ENCODE measurements around the gene CACNA1D.

CACNA1D gene

GRCh38 chr3:53674582-53674981 is 180.2 kb downstream of the CACNA1D start:
- Histone ChIP-seq H3K14ac (ENCODE audit: low read length in 2 of 2) (no peak overlapping the region), H3K4ac (ENCODE audit: low read depth in 1 of 2, low read length in 2 of 2) (no peak overlapping the region), H2BK5ac (ENCODE audit: low read depth, low read length, poor library complexity, severe bottlenecking) (no peak overlapping the region), H3K4me1 (ENCODE audit: control insufficient read depth, insufficient read depth, low read depth, low read length) (no peaks in the 10 kb centered on the region), H2BK120ac (ENCODE audit: low read depth, low read length) (no peak overlapping the region), H3K9ac (ENCODE audit: low read length) (no peak overlapping the region), H2BK15ac (ENCODE audit: low read depth, poor library complexity, severe bottlenecking) (no peak overlapping the region), H3K9me3 (ENCODE audit: control insufficient read depth, low read length) (no peaks in the 10 kb centered on the region), H2BK12ac (ENCODE audit: low read length in 2 of 2) (no peak overlapping the region), H3K4me2 (ENCODE audit: low read length, poor library complexity, severe bottlenecking) (no peak overlapping the region), H4K91ac (ENCODE audit: low read length) (no peak overlapping the region), H4K8ac (ENCODE audit: low read length) (no peak overlapping the region), H3K23ac (ENCODE audit: low read length in 2 of 2) (no peak overlapping the region), H3K4me3 (ENCODE audit: insufficient read depth in 1 of 2, low read depth in 1 of 2, low read length in 2 of 2) (no peak overlapping the region), H3K36me3 (ENCODE audit: control insufficient read depth in 1 of 2, insufficient read depth in 2 of 2, low read depth in 1 of 2, low read length in 2 of 2) (no peaks in the 10 kb centered on the region), H3K79me1 (replicated peaks; ENCODE audit: low read length, poor library complexity, severe bottlenecking) (no peaks in the 10 kb centered on the region), H3K27me3 (ENCODE audit: control insufficient read depth in 1 of 2, insufficient read depth in 1 of 2, low read length in 2 of 2) (peaks cover 12 to 41% of the 10 kb centered on the region in 2 experiments), H2AK5ac (ENCODE audit: low read length, severe bottlenecking) (no peak overlapping the region), H3K18ac (ENCODE audit: low read depth in 1 of 2, low read length in 2 of 2) (no peak overlapping the region), H3K27ac (ENCODE audit: low read length, poor library complexity, severe bottlenecking) (no peak overlapping the region), H2AFZ (ENCODE audit: low read depth, low read length) (no peak overlapping the region)
- DNase-seq = no peak
- WGBS = 82% methylated on average over 5 of the region's 8 CpGs

- H3K27ac ChIP-seq (ENCODE audit: low read length, poor library complexity, severe bottlenecking) = no peak overlapping the region
- H3K27me3 ChIP-seq (ENCODE audit: control insufficient read depth in 1 of 2, insufficient read depth in 1 of 2, low read length in 2 of 2) = peaks cover 16 to 47% of the 10 kb centered on the region in 2 experiments
- H2AFZ ChIP-seq (ENCODE audit: low read depth, low read length) = no peak overlapping the region
- H3K9me3 ChIP-seq (ENCODE audit: control insufficient read depth, low read length) = no peaks in the 10 kb centered on the region
- no peak overlapping the region for H3K14ac ChIP-seq (ENCODE audit: low read length in 2 of 2)
- no peaks in the 10 kb centered on the region for H3K4me1 ChIP-seq (ENCODE audit: control insufficient read depth, insufficient read depth, low read depth, low read length)
- no peak overlapping the region for H3K18ac ChIP-seq (ENCODE audit: low read depth in 1 of 2, low read length in 2 of 2)
- no peaks in the 10 kb centered on the region for H3K79me1 ChIP-seq (replicated peaks; ENCODE audit: low read length, poor library complexity, severe bottlenecking)
- H3K9ac ChIP-seq (ENCODE audit: low read length) = no peak overlapping the region
- no peak for DNase-seq
- H2BK120ac ChIP-seq (ENCODE audit: low read depth, low read length) = no peak overlapping the region
- no peak overlapping the region for H2BK15ac ChIP-seq (ENCODE audit: low read depth, poor library complexity, severe bottlenecking)
- H3K4me3 ChIP-seq (ENCODE audit: insufficient read depth in 1 of 2, low read depth in 1 of 2, low read length in 2 of 2) = no peak overlapping the region
- H3K23ac ChIP-seq (ENCODE audit: low read length in 2 of 2) = no peak overlapping the region
- H3K4me2 ChIP-seq (ENCODE audit: low read length, poor library complexity, severe bottlenecking) = no peak overlapping the region
- WGBS = 87% methylated on average over 14 of the region's 15 CpGs
- no peak overlapping the region for H4K8ac ChIP-seq (ENCODE audit: low read length)
- no peak overlapping the region for H3K4ac ChIP-seq (ENCODE audit: low read depth in 1 of 2, low read length in 2 of 2)
- no peak overlapping the region for H2AK5ac ChIP-seq (ENCODE audit: low read length, severe bottlenecking)
- no peaks in the 10 kb centered on the region for H3K36me3 ChIP-seq (ENCODE audit: control insufficient read depth in 1 of 2, insufficient read depth in 2 of 2, low read depth in 1 of 2, low read length in 2 of 2)
- H4K91ac ChIP-seq (ENCODE audit: low read length) = no peak overlapping the region
- H2BK5ac ChIP-seq (ENCODE audit: low read depth, low read length, poor library complexity, severe bottlenecking) = no peak overlapping the region
- H2BK12ac ChIP-seq (ENCODE audit: low read length in 2 of 2) = no peak overlapping the region
Observed at GRCh38 chr3:53675022-53675697, 180.7 kb downstream of the CACNA1D start.

- Histone ChIP-seq H4K91ac (ENCODE audit: low read length) (no peak overlapping the region), H3K9me3 (ENCODE audit: control insufficient read depth, low read length) (no peaks in the 10 kb centered on the region), H3K9ac (ENCODE audit: low read length) (no peak overlapping the region), H3K4me1 (ENCODE audit: control insufficient read depth, insufficient read depth, low read depth, low read length) (no peaks in the 10 kb centered on the region), H4K8ac (ENCODE audit: low read length) (no peak overlapping the region), H3K14ac (ENCODE audit: low read length in 2 of 2) (no peak overlapping the region), H2AFZ (ENCODE audit: low read depth, low read length) (no peak overlapping the region), H3K36me3 (ENCODE audit: control insufficient read depth in 1 of 2, insufficient read depth in 2 of 2, low read depth in 1 of 2, low read length in 2 of 2) (no peaks in the 10 kb centered on the region), H3K4ac (ENCODE audit: low read depth in 1 of 2, low read length in 2 of 2) (no peak overlapping the region), H2BK12ac (ENCODE audit: low read length in 2 of 2) (no peak overlapping the region), H3K18ac (ENCODE audit: low read depth in 1 of 2, low read length in 2 of 2) (no peak overlapping the region), H3K4me2 (ENCODE audit: low read length, poor library complexity, severe bottlenecking) (no peak overlapping the region), H2BK15ac (ENCODE audit: low read depth, poor library complexity, severe bottlenecking) (no peak overlapping the region), H3K23ac (ENCODE audit: low read length in 2 of 2) (no peak overlapping the region), H3K79me1 (replicated peaks; ENCODE audit: low read length, poor library complexity, severe bottlenecking) (no peaks in the 10 kb centered on the region), H2BK5ac (ENCODE audit: low read depth, low read length, poor library complexity, severe bottlenecking) (no peak overlapping the region), H3K27me3 (ENCODE audit: control insufficient read depth in 1 of 2, insufficient read depth in 1 of 2, low read length in 2 of 2) (peaks cover 19 to 54% of the 10 kb centered on the region in 2 experiments), H2AK5ac (ENCODE audit: low read length, severe bottlenecking) (no peak overlapping the region), H3K4me3 (ENCODE audit: insufficient read depth in 1 of 2, low read depth in 1 of 2, low read length in 2 of 2) (no peak overlapping the region), H2BK120ac (ENCODE audit: low read depth, low read length) (no peak overlapping the region), H3K27ac (ENCODE audit: low read length, poor library complexity, severe bottlenecking) (no peak overlapping the region)
- WGBS = 85% methylated on average over 5 of the region's 11 CpGs
- DNase-seq = no peak
Observed at GRCh38 chr3:53675942-53676341, 181.5 kb downstream of the CACNA1D start.

DNA sequence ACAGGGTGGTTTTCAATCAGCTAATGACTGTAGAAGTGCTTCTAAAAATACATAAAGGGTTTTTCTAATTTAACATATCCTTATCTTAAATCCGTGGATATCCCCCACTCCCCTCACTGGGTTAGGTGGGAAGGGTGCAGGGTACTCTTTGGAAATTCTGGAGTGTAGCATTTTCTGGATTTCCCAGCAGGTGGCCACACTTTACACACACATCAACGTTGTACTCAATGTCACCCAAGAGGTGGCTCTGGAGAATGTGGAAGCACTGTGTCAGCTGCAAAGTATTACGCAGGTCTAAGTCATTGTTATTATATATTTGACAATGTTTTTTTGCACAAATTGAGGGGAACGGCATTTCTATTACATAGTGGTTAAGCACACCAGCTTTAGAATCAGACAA is 183.0 kb downstream of the CACNA1D start:
- Histone ChIP-seq H2BK15ac (ENCODE audit: low read depth, poor library complexity, severe bottlenecking) (no peak overlapping the region), H2AK5ac (ENCODE audit: low read length, severe bottlenecking) (no peak overlapping the region), H3K79me1 (replicated peaks; ENCODE audit: low read length, poor library complexity, severe bottlenecking) (no peaks in the 10 kb centered on the region), H2BK5ac (ENCODE audit: low read depth, low read length, poor library complexity, severe bottlenecking) (no peak overlapping the region), H3K23ac (ENCODE audit: low read length in 2 of 2) (no peak overlapping the region), H3K14ac (ENCODE audit: low read length in 2 of 2) (no peak overlapping the region), H3K27me3 (ENCODE audit: control insufficient read depth in 1 of 2, insufficient read depth in 1 of 2, low read length in 2 of 2) (peaks cover 12 to 58% of the 10 kb centered on the region in 2 experiments), H3K9me3 (ENCODE audit: control insufficient read depth, low read length) (no peaks in the 10 kb centered on the region), H3K18ac (ENCODE audit: low read depth in 1 of 2, low read length in 2 of 2) (no peak overlapping the region), H3K4ac (ENCODE audit: low read depth in 1 of 2, low read length in 2 of 2) (no peak overlapping the region), H3K27ac (ENCODE audit: low read length, poor library complexity, severe bottlenecking) (no peak overlapping the region), H4K8ac (ENCODE audit: low read length) (no peak overlapping the region), H3K4me1 (ENCODE audit: control insufficient read depth, insufficient read depth, low read depth, low read length) (no peaks in the 10 kb centered on the region), H2BK12ac (ENCODE audit: low read length in 2 of 2) (no peak overlapping the region), H3K9ac (ENCODE audit: low read length) (no peak overlapping the region), H4K91ac (ENCODE audit: low read length) (no peak overlapping the region), H2AFZ (ENCODE audit: low read depth, low read length) (no peak overlapping the region), H3K36me3 (ENCODE audit: control insufficient read depth in 1 of 2, insufficient read depth in 2 of 2, low read depth in 1 of 2, low read length in 2 of 2) (no peaks in the 10 kb centered on the region), H2BK120ac (ENCODE audit: low read depth, low read length) (no peak overlapping the region), H3K4me2 (ENCODE audit: low read length, poor library complexity, severe bottlenecking) (no peak overlapping the region), H3K4me3 (ENCODE audit: insufficient read depth in 1 of 2, low read depth in 1 of 2, low read length in 2 of 2) (no peak overlapping the region)
- DNase-seq = no peak
- WGBS = 95% methylated on average over 2 of the region's 4 CpGs

All from mesenchymal stem cell (in vitro differentiated cells and primary cell).